NCI-H510A treated with DMSO at 0.1 percent for 48 hours (cell line): Measurements from ENCODE around the gene MIDN.
A peak's percentile ranks its signal among the peaks of the same experiment; 100 is the strongest.
"Not testable (repeated sequence)": the region's sequence is repeated elsewhere in the genome, so short reads cannot be mapped to it uniquely, and the experiment has no call there.

Source experiments
- DNase-seq: peaks from one replicate; lab custom pipeline; 2025; lab: John Stamatoyannopoulos, UW

MIDN gene

GRCh38 chr19:1294688-1295087, 46.3 kb downstream of the MIDN start:
- no peak for DNase-seq

- DNase-seq: no peak
These were observed 47.0 kb downstream of the MIDN start for GRCh38 chr19:1295169-1296012.

- no peak for DNase-seq
These were observed 47.7 kb downstream of the MIDN start for GRCh38 chr19:1296078-1296477.

- no peak for DNase-seq
These were observed 48.3 kb downstream of the MIDN start for GRCh38 chr19:1296575-1297271.

GRCh38 chr19:1298235-1298634, 49.9 kb downstream of the MIDN start:
- DNase-seq: no peak

- no peak for DNase-seq
These were observed 51.4 kb downstream of the MIDN start for GRCh38 chr19:1299801-1300200.

- DNase-seq: no peak
These were observed 52.5 kb downstream of the MIDN start for GRCh38 chr19:1300744-1301490.

- DNase-seq: no peak
These were observed 54.3 kb downstream of the MIDN start for GRCh38 chr19:1302533-1303239.

GRCh38 chr19:1304197-1304924, 56.0 kb downstream of the MIDN start:
- no peak for DNase-seq

GRCh38 chr19:1305354-1305753, 57.0 kb downstream of the MIDN start:
- not testable (repeated sequence) for DNase-seq

GRCh38 chr19:1307320-1307719, 58.9 kb downstream of the MIDN start:
- peak; percentile 14 for DNase-seq

GRCh38 chr19:1307755-1308303, 59.4 kb downstream of the MIDN start:
- DNase-seq: no peak

GRCh38 chr19:1308718-1309117, 60.3 kb downstream of the MIDN start:
- no peak for DNase-seq
